DND-41 (cell line): ENCODE data around the gene SMARCA4.

Experiments
- ATAC-seq: fragments of 200-7000 bp; cut with Tn5 transposase; 3 replicates; pipeline ENCODE4 v1.9.1; 2021; ENCODE audit warnings: low read depth; ENCODE audit not compliant: insufficient read depth
- DNase-seq: peaks from one replicate; pipeline ENCODE4 v3.0.0-alpha.2; 2020
- H2AFZ ChIP-seq: 2 replicates; pipeline ENCODE4 v1.6.0; 2012; ENCODE audit warnings: low read depth, low read length
- H3K27ac ChIP-seq: 2 replicates; pipeline ENCODE4 v1.5.1; 2012; ENCODE audit warnings: low read length, inconsistent platforms
- H3K27me3 ChIP-seq: fragments of 200-600 bp; sonication (generic); 2 replicates; pipeline ENCODE4 v1.6.0; 2012; ENCODE audit warnings: low read length, mild to moderate bottlenecking, inconsistent platforms; ENCODE audit not compliant: insufficient read depth, poor library complexity
- H3K36me3 ChIP-seq: 2 replicates; pipeline ENCODE4 v1.5.1; 2012; ENCODE audit warnings: low read length, inconsistent platforms; ENCODE audit not compliant: insufficient read depth
- H3K4me1 ChIP-seq: 2 replicates; pipeline ENCODE4 v1.5.1; 2012; ENCODE audit warnings: mild to moderate bottlenecking, low read length; ENCODE audit not compliant: insufficient read depth
- H3K4me2 ChIP-seq: 2 replicates; pipeline ENCODE4 v1.6.0; 2012; ENCODE audit warnings: mild to moderate bottlenecking, moderate library complexity, low read length, inconsistent platforms; ENCODE audit not compliant: insufficient read depth
- H3K4me3 ChIP-seq, 2 experiments: fragments of 200-600 bp in 1 of 2; shearing (Covaris generic) in 1 of 2; 2 replicates each; pipeline ENCODE4 v1.5.1; 2012 to 2016; ENCODE audit warnings: inconsistent platforms in 2 of 2, low read length in 2 of 2, mild to moderate bottlenecking in 2 of 2, low read depth in 1 of 2, moderate library complexity in 1 of 2
- H3K79me2 ChIP-seq: 2 replicates; pipeline ENCODE4 v1.6.0; 2012; ENCODE audit warnings: low read length, inconsistent platforms; ENCODE audit not compliant: insufficient read depth
- H3K9ac ChIP-seq: 2 replicates; pipeline ENCODE4 v1.6.0; 2012; ENCODE audit warnings: low read depth, mild to moderate bottlenecking, inconsistent platforms, low read length, moderate library complexity
- H3K9me3 ChIP-seq: 2 replicates; pipeline ENCODE4 v1.5.1; 2012; ENCODE audit warnings: low read length, moderate library complexity, mild to moderate bottlenecking, inconsistent platforms; ENCODE audit not compliant: insufficient read depth, severe bottlenecking
- H4K20me1 ChIP-seq: 2 replicates; pipeline ENCODE4 v1.6.0; 2012; ENCODE audit warnings: low read length; ENCODE audit not compliant: insufficient read depth
- EZH2 ChIP-seq: IDR thresholded peaks from 3 replicates; pipeline ENCODE4 v1.6.1; 2012; ENCODE audit warnings: borderline replicate concordance, low read depth, mild to moderate bottlenecking, moderate library complexity, low read length, inconsistent platforms; ENCODE audit not compliant: severe bottlenecking
- TF ChIP-seq, protein P1 (sequence below): IDR thresholded peaks from 2 replicates; pipeline ENCODE4 v1.5.1; 2012; ENCODE audit warnings: borderline replicate concordance, low read length, moderate library complexity, mild to moderate bottlenecking; ENCODE audit not compliant: poor library complexity, severe bottlenecking; ENCODE audit errors: extremely low read depth

The SMARCA4 gene

GRCh38 chr19:10920781-10921180, 40.0 kb upstream of the SMARCA4 start:
- Histone ChIP-seq H3K9ac (no peak overlapping the region), H3K36me3 (peaks cover 82% of the 10 kb centered on the region), H3K4me3 (no peak overlapping the region), H3K9me3 (no peaks in the 10 kb centered on the region), H3K4me2 (no peak overlapping the region), H2AFZ (no peak overlapping the region), H4K20me1 (peaks cover 9% of the 10 kb centered on the region), H3K27ac (no peak overlapping the region), H3K79me2 (no peaks in the 10 kb centered on the region), H3K27me3 (no peaks in the 10 kb centered on the region), H3K4me1 (no peaks in the 10 kb centered on the region)
- no peak for DNase-seq
- no peak for ATAC-seq
- TF ChIP-seq, protein P1, sequence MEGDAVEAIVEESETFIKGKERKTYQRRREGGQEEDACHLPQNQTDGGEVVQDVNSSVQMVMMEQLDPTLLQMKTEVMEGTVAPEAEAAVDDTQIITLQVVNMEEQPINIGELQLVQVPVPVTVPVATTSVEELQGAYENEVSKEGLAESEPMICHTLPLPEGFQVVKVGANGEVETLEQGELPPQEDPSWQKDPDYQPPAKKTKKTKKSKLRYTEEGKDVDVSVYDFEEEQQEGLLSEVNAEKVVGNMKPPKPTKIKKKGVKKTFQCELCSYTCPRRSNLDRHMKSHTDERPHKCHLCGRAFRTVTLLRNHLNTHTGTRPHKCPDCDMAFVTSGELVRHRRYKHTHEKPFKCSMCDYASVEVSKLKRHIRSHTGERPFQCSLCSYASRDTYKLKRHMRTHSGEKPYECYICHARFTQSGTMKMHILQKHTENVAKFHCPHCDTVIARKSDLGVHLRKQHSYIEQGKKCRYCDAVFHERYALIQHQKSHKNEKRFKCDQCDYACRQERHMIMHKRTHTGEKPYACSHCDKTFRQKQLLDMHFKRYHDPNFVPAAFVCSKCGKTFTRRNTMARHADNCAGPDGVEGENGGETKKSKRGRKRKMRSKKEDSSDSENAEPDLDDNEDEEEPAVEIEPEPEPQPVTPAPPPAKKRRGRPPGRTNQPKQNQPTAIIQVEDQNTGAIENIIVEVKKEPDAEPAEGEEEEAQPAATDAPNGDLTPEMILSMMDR = no peak
- TF ChIP-seq EZH2 = no peak

DNA sequence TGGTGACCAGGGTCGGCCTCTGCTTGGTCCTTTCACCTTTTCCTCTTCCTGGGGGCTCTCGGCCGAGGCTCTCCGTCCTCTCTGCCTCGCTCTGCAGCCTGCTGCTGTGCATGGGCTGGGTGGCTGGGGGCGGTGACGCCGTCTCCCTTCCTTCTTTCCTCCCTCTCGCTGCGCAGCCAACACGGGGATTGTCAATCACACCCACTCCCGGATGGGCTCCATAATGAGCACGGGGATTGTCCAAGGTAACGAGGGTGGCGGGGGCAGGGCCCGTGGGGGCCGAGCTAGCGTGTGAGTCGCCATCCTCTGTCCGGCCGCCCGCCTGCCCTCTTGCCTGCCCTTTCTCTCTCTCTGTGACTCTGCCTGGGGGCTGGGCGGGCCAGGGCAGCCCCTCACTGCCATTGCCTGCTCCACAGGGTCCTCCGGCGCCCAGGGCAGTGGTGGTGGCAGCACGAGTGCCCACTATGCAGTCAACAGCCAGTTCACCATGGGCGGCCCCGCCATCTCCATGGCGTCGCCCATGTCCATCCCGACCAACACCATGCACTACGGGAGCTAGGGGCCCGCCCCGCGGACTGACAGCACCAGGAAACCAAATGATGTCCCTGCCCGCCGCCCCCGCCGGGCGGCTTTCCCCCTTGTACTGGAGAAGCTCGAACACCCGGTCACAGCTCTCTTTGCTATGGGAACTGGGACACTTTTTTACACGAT, 39.5 kb upstream of the SMARCA4 start:
- DNase-seq (no peak), ATAC-seq (no peak)
- TF ChIP-seq, protein P1 = no peak
- H4K20me1 ChIP-seq = peaks cover 9% of the 10 kb centered on the region
- no peaks in the 10 kb centered on the region for H3K9me3 ChIP-seq
- H3K36me3 ChIP-seq = peaks cover 76% of the 10 kb centered on the region
- no peaks in the 10 kb centered on the region for H3K4me1 ChIP-seq
- no peaks in the 10 kb centered on the region for H3K27me3 ChIP-seq
- H3K9ac ChIP-seq = no peak overlapping the region
- no peak overlapping the region for H2AFZ ChIP-seq
- H3K27ac ChIP-seq = no peak overlapping the region
- no peak overlapping the region for H3K4me3 ChIP-seq
- H3K79me2 ChIP-seq = no peaks in the 10 kb centered on the region
- H3K4me2 ChIP-seq = no peak overlapping the region

DNA sequence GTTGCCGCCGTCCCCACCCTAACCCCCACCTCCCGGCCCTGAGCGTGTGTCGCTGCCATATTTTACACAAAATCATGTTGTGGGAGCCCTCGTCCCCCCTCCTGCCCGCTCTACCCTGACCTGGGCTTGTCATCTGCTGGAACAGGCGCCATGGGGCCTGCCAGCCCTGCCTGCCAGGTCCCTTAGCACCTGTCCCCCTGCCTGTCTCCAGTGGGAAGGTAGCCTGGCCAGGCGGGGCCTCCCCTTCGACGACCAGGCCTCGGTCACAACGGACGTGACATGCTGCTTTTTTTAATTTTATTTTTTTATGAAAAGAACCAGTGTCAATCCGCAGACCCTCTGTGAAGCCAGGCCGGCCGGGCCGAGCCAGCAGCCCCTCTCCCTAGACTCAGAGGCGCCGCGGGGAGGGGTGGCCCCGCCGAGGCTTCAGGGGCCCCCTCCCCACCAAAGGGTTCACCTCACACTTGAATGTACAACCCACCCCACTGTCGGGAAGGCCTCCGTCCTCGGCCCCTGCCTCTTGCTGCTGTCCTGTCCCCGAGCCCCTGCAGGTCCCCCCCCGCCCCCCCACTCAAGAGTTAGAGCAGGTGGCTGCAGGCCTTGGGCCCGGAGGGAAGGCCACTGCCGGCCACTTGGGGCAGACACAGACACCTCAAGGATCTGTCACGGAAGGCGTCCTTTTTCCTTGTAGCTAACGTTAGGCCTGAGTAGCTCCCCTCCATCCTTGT, 38.8 kb upstream of the SMARCA4 start:
- Histone ChIP-seq H3K4me3 (no peak overlapping the region), H2AFZ (no peak overlapping the region), H3K4me2 (no peak overlapping the region), H4K20me1 (peaks cover 6% of the 10 kb centered on the region; the same call in 1 of the 2 replicates), H3K79me2 (peaks cover under 1% of the 10 kb centered on the region; the same call in 1 of the 2 replicates), H3K9ac (no peak overlapping the region), H3K27me3 (no peaks in the 10 kb centered on the region), H3K27ac (no peak overlapping the region), H3K9me3 (no peaks in the 10 kb centered on the region), H3K4me1 (peaks cover 2% of the 10 kb centered on the region), H3K36me3 (peaks cover 71% of the 10 kb centered on the region)
- DNase-seq = no peak
- ATAC-seq = no peak
- no peak for TF ChIP-seq EZH2
- TF ChIP-seq, protein P1 = no peak
